ENCODE data around the gene KRTAP9-6. TPM values are rescaled to one million over a fixed set of nuclear protein-coding genes. Genes with fewer than 3 reads are reported as not detected.

Gene KRTAP9-6, protein sequence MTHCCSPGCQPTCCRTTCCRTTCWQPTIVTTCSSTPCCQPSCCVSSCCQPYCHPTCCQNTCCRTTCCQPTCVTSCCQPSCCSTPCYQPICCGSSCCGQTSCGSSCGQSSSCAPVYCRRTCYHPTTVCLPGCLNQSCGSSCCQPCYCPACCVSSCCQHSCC
- not detected in 2 replicates for total RNA-seq

DNA sequence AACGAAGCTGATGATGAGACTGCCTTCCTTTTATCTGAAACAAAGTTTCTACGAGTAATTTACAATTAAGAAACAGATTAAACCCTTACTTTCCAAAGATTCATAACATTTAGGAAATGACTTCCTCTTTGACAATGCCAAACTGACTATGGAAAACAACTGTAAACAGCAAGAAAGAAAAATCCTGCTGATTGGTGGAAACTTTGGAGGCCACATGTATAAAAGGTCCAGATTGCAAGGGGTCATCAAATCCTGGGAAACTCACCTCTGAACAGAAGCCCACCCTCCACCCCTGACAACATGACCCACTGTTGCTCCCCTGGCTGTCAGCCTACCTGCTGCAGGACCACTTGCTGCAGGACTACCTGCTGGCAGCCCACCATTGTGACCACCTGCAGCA is at the start of gene KRTAP9-6:
TSS of gene KRTAP9-6 (plus strand) at position 301 of the 400 bp plus-strand sequence. CDS start at position 301, 0 bp downstream.

DNA sequence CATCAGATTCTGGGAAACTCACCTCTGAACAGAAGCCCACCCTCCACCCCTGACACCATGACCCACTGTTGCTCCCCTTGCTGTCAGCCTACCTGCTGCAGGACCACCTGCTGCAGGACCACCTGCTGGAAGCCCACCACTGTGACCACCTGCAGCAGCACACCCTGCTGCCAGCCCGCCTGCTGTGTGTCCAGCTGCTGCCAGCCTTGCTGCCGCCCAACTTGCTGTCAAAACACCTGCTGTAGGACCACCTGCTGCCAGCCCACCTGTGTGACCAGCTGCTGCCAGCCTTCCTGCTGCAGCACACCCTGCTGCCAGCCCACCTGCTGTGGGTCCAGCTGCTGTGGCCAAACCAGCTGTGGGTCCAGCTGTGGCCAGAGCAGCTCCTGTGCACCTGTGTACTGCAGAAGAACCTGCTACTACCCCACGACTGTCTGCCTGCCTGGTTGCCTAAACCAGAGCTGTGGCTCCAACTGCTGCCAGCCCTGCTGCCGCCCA is 38.5 kb upstream of the KRTAP9-6 start, which contains the start of gene KRTAP9-2:
TSS of gene KRTAP9-2 (plus strand) at position 51 of the 498 bp plus-strand sequence. CDS start at position 58, 7 bp downstream.

DNA sequence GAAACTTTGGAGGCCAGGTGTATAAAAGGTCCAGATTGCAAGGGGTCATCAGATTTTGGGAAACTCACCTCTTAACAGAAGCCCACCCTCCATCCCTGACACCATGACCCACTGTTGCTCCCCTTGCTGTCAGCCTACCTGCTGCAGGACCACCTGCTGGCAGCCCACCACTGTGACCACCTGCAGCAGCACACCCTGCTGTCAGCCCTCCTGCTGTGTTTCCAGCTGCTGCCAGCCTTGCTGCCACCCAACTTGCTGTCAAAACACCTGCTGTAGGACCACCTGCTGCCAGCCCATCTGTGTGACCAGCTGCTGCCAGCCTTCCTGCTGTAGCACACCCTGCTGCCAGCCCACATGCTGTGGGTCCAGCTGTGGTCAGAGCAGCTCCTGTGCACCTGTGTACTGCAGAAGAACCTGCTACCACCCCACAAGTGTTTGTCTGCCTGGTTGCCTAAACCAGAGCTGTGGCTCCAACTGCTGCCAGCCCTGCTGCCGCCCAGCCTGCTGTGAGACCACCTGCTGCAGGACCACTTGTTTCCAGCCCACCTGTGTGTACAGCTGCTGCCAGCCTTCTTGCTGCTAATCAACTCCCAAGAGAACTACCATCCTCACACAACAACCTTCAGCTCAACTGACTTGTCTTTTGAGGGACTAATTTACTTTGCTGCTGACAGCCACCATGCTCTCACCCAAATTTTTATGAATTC is 32.6 kb upstream of the KRTAP9-6 start, which contains the start of gene KRTAP9-3:
TSS of gene KRTAP9-3 (plus strand) at position 51 of the 707 bp plus-strand sequence. CDS start at position 104, 53 bp downstream.

DNA sequence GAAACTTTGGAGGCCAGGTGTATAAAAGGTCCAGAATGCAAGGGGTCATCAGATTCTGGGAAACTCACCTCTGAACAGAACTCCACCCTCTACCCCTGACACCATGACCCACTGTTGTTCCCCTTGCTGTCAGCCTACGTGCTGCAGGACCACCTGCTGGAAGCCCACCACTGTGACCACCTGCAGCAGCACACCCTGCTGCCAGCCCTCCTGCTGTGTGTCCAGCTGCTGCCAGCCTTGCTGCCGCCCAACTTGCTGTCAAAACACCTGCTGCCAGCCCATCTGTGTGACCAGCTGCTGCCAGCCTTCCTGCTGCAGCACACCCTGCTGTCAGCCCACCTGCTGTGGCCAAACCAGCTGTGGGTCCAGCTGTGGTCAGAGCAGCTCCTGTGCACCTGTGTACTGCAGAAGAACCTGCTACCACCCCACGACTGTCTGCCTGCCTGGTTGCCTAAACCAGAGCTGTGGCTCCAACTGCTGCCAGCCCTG is 27.2 kb upstream of the KRTAP9-6 start, which contains the start of gene KRTAP9-8:
TSS of gene KRTAP9-8 (plus strand) at position 51 of the 489 bp plus-strand sequence. CDS start at position 104, 53 bp downstream.

DNA sequence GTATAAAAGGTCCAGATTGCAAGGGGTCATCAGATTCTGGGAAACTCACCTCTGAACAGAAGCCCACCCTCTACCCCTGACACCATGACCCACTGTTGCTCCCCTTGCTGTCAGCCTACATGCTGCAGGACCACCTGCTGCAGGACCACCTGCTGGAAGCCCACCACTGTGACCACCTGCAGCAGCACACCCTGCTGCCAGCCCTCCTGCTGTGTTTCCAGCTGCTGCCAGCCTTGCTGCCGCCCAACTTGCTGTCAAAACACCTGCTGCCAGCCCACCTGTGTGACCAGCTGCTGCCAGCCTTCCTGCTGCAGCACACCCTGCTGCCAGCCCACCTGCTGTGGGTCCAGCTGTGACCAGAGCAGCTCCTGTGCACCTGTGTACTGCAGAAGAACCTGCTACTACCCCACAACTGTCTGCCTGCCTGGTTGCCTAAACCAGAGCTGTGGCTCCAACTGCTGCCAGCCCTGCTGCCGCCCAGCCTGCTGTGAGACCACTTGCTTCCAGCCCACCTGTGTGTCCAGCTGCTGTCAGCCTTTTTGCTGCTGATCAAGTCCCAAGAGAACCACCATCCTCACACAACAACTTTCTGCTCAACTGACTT is 15.4 kb upstream of the KRTAP9-6 start, which contains the start of gene KRTAP9-4:
TSS of gene KRTAP9-4 (plus strand) at position 51 of the 604 bp plus-strand sequence. CDS start at position 85, 34 bp downstream.

DNA sequence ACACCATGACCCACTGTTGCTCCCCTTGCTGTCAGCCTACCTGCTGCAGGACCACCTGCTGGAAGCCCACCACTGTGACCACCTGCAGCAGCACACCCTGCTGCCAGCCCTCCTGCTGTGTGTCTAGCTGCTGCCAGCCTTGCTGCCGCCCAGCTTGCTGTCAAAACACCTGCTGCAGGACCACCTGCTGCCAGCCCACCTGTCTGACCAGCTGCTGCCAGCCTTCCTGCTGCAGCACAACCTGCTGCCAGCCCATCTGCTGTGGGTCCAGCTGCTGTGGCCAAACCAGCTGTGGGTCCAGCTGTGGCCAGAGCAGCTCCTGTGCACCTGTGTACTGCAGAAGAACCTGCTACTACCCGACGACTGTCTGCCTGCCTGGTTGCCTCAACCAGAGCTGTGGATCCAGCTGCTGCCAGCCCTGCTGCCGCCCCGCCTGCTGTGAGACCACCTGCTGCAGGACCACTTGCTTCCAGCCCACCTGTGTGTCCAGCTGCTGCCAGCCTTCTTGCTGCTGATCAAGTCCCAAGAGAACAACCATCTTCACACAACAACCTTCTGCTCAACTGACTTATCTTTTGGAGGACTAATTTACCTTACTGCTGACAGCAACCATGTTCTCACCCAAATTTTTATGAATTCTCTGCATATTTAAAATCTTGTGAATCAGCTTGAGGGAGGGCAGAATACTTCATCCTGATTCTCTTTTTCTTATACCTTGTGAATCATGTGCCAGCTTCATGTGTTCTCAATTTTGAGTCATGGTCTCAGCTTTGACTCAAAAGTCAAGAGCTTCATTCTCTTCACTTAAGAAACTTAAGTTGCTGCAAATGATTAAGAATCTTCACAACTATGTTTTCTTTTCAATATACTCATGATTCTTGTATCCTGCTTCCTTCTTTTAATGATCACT is 9.5 kb upstream of the KRTAP9-6 start, which contains the start of gene KRTAP9-9:
TSS of gene KRTAP9-9 (plus strand) at position 4 of the 910 bp plus-strand sequence.

DNA sequence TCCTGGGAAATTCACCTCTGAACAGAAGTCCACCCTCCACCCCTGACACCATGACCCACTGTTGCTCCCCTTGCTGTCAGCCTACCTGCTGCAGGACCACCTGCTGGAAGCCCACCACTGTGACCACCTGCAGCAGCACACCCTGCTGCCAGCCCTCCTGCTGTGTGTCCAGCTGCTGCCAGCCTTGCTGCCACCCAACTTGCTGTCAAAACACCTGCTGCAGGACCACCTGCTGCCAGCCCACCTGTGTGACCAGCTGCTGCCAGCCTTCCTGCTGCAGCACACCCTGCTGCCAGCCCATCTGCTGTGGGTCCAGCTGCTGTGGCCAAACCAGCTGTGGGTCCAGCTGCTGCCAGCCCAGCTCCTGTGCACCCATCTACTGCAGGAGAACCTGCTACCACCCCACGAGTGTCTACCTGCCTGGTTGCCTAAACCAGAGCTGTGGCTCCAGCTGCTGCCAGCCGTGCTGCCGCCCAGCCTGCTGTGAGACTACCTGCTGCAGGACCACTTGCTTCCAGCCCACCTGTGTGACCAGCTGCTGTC is 10.5 kb downstream of the KRTAP9-6 start, which contains the start of gene KRTAP9-7:
TSS of gene KRTAP9-7 (plus strand) at position 51 of the 543 bp plus-strand sequence. CDS start at position 51, 0 bp downstream.

DNA sequence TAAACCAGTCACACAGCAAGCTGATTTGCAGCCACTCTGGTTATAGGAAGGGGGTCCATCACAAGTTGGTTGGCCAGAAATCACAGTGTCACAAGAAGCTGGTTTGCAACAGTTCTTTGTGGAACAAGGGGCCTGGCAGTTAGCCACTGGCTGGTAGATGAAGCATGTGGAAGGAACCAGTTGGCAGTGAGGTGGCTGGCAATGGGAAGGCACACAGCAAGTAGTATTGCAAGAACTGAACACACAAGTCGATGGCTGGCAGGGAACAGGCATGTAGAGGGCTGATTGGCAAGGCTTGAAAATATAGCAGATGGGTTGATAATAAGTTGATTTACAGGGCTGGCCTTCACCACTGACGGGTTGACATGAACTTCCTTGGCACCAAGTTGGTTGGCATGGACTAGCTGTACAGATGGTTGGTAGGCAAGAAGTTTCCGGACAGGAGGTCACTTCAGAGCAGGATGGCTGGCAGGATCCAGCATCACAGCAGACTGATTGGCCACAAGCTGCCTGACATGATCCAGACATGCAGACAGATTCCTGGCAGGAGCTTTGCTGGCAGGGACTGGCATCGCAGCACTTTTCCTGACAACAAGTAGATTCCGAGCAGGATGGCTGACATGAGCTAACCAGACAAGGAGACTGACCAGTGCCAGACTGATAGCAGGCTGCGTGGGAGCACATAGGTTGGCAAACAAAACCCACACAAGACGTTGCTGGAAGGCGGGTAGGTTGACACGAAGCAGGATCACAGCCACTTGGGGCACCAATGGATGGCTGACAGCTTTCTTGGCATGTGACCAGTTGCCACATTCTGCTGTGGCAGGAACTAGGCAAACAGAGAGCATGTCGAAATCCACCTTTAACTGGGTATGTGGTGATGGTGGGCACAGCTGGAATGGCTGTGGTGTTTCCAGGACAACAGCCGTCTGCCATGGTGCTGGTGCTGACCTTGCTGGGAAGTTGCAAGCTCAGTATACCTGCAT is 37.0 kb downstream of the KRTAP9-6 start, which contains the start of gene KRTAP29-1:
TSS of gene KRTAP29-1 (minus strand) at position 936 of the 986 bp plus-strand sequence. CDS start at position 936, 0 bp downstream.

DNA sequence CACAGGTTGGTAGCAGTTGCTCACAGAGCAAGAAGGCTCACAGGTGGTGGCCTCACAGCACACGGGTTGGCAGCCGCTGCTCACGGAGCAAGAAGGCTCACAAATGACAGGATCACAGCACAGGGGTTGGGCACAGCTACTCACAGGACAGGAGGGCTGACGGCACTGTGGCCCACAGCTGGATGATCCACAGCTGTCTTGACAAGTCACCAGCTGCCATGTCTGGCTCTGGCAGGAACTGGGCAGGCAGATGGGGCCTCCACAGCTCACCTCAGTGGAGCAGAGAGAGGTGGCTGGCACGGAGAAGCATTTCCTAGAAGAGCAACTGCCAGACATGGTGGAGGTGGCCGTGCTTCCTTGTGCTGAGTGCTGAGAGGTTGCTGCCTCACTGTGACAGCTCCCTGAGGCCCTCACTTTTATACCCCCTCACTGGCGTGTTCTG is 43.8 kb downstream of the KRTAP9-6 start, which contains the start of gene KRTAP16-1:
TSS of gene KRTAP16-1 (minus strand) at position 392 of the 442 bp plus-strand sequence. CDS start at position 336, 56 bp downstream.

DNA sequence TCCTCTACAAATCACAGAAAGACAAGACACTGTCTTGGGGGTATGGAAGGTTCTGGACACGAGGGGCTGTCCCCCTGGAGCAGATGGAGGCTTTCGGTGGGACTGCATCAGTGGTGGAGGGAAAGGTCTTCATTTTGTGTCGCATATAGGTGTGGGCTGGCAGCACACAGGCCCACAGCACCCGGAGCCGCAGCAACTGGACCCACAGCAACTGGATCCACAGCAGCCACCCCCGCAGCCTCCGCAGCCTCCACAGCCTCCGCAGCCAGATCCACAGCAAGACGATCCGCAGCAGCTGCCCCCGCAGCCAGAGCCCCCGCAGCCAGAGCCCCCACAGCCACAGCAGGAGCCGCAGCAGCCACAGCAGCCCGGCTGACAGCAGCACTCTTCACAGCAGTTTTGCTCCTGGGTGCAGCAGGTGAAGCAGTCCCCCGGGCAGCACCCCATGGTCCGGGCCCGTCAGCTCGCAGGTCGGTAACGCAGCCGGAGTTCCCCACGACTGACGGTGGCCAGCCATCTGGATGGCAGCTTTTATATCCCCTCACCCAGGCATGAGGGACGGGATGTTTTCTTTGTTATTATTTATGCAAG is 50.1 kb downstream of the KRTAP9-6 start, which contains the start of gene KRTAP17-1:
TSS of gene KRTAP17-1 (minus strand) at position 507 of the 591 bp plus-strand sequence. CDS start at position 447, 60 bp downstream.

Other genes with a start within 250 kb of the KRTAP9-6 start
- gene KRTAP1-5, start 238.2 kb upstream of the KRTAP9-6 start, total RNA-seq, result not detected in 2 replicates
- not detected in 2 replicates for gene KRTAP1-4, start 235.2 kb upstream of the KRTAP9-6 start, total RNA-seq
- gene KRTAP1-3, start 230.5 kb upstream of the KRTAP9-6 start, total RNA-seq, result not detected in 2 replicates
- gene KRTAP1-1, start 223.9 kb upstream of the KRTAP9-6 start, total RNA-seq, result not detected in 2 replicates
- not detected in 2 replicates for gene KRTAP2-1, start 218.1 kb upstream of the KRTAP9-6 start, total RNA-seq
- gene KRTAP2-2, start 210.1 kb upstream of the KRTAP9-6 start, total RNA-seq, result not detected in 2 replicates
- gene KRTAP2-3, start 205.3 kb upstream of the KRTAP9-6 start, total RNA-seq, result not detected in 2 replicates
- not detected in 2 replicates for gene KRTAP2-4, start 199.5 kb upstream of the KRTAP9-6 start, total RNA-seq
- gene KRTAP4-7, start 181.2 kb upstream of the KRTAP9-6 start, total RNA-seq, result not detected in 2 replicates
- gene KRTAP4-8, start 167.2 kb upstream of the KRTAP9-6 start, total RNA-seq, result not detected in 2 replicates
- gene KRTAP4-16, start 163.2 kb upstream of the KRTAP9-6 start, total RNA-seq, result not detected in 2 replicates
- gene KRTAP4-9, start 160.0 kb upstream of the KRTAP9-6 start, total RNA-seq, result not detected in 2 replicates
- not detected in 2 replicates for gene KRTAP4-11, start 147.0 kb upstream of the KRTAP9-6 start, total RNA-seq
- gene KRTAP4-12, start 141.2 kb upstream of the KRTAP9-6 start, total RNA-seq, result not detected in 2 replicates
- gene KRTAP4-6, start 124.8 kb upstream of the KRTAP9-6 start, total RNA-seq, result not detected in 2 replicates
- gene KRTAP4-5, start 115.6 kb upstream of the KRTAP9-6 start, total RNA-seq, result not detected in 2 replicates
- not detected in 2 replicates for gene KRTAP4-4, start 104.6 kb upstream of the KRTAP9-6 start, total RNA-seq
- gene KRTAP4-3, start 97.2 kb upstream of the KRTAP9-6 start, total RNA-seq, result not detected in 2 replicates
- not detected in 2 replicates for gene KRTAP4-2, start 87.2 kb upstream of the KRTAP9-6 start, total RNA-seq
- not detected in 2 replicates for gene KRTAP4-1, start 80.5 kb upstream of the KRTAP9-6 start, total RNA-seq
- not detected in 2 replicates for gene KRTAP9-1, start 75.5 kb upstream of the KRTAP9-6 start, total RNA-seq
- not detected in 2 replicates for gene KRTAP9-2, start 38.7 kb upstream of the KRTAP9-6 start, total RNA-seq
- not detected in 2 replicates for gene KRTAP9-3, start 32.9 kb upstream of the KRTAP9-6 start, total RNA-seq
- gene KRTAP9-8, start 27.4 kb upstream of the KRTAP9-6 start, total RNA-seq, result not detected in 2 replicates
- not detected in 2 replicates for gene KRTAP9-4, start 15.7 kb upstream of the KRTAP9-6 start, total RNA-seq
- gene KRTAP9-9, start 10.0 kb upstream of the KRTAP9-6 start, total RNA-seq, result not detected in 2 replicates
- gene KRTAP9-7, start 10.3 kb downstream of the KRTAP9-6 start, total RNA-seq, result not detected in 2 replicates
- not detected in 2 replicates for gene KRTAP29-1, start 37.5 kb downstream of the KRTAP9-6 start, total RNA-seq
- not detected in 2 replicates for gene KRTAP16-1, start 43.9 kb downstream of the KRTAP9-6 start, total RNA-seq
- gene KRTAP17-1, start 50.3 kb downstream of the KRTAP9-6 start, total RNA-seq, result not detected in 2 replicates
- not detected in 2 replicates for gene KRT33A, start 85.5 kb downstream of the KRTAP9-6 start, total RNA-seq
- not detected in 2 replicates for gene KRT33B, start 104.4 kb downstream of the KRTAP9-6 start, total RNA-seq
- 0.44 and 0.49 TPM in 2 replicates for gene KRT34, start 116.9 kb downstream of the KRTAP9-6 start, total RNA-seq
- gene KRT31, start 132.2 kb downstream of the KRTAP9-6 start, total RNA-seq, result not detected in 2 replicates
- gene KRT37, start 159.2 kb downstream of the KRTAP9-6 start, total RNA-seq, result not detected in 2 replicates
- not detected in 2 replicates for gene KRT38, start 175.6 kb downstream of the KRTAP9-6 start, total RNA-seq
- not detected in 2 replicates for gene KRT32, start 202.0 kb downstream of the KRTAP9-6 start, total RNA-seq
- not detected in 2 replicates for gene KRT35, start 215.8 kb downstream of the KRTAP9-6 start, total RNA-seq
- 0.06 and 0.16 TPM in 2 replicates for gene KRT36, start 224.5 kb downstream of the KRTAP9-6 start, total RNA-seq
- gene KRT13, start 240.2 kb downstream of the KRTAP9-6 start, total RNA-seq, result not detected in 2 replicates

Data from bladder microvascular endothelial cell (primary cell).